ENCODE measurements around the gene KYNU. TPM values are rescaled to one million over a fixed set of nuclear protein-coding genes. Genes with fewer than 3 reads are reported as not detected.

Gene KYNU
- total RNA-seq, result 0.43 TPM in 1 of 2 replicates, not detected in the other

DNA sequence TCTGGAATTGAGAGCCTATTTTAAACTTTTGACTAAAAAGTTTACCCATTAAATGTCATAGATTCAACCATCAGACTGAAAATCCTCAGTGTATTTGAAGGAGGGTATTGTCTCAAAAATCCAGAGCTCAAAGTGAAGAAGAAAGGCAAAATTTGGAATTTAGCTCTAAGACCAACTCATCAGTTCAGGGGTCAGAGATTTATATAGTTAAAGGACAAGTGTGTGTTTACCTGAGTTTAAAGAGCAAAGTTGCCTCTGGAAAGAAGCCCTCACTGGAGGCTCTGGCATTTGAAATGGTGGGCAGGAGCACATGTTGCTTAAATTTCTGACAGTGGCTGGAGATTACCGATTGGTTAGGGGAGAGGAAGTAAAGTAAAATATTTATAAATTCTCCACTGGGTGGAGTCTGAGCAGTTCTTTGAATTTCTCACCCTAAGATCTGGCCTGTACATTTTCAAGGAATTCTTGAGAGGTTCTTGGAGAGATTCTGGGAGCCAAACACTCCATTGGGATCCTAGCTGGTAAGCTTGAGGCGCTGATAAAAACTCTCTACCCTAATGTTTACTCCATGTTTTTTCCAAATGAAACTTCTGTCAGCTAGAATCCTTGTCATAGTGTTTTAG is at the start of gene KYNU:
Gene KYNU, plus strand, starts transcription at position 449 of the 623 bp plus-strand sequence. CDS start 7,704 bp downstream, outside the sequence.

Small RNA genes lying within 50 kb of the gene (small RNA-seq; reads per million reads assigned to genes)
- not detected for gene MTND4LP12
